HFFc6 (cell line): Measurements from ENCODE around the gene FBLN2. TPM values are rescaled to one million over a fixed set of nuclear protein-coding genes. Genes with fewer than 3 reads are reported as not detected.

Experiments
- DNase-seq: peaks from one replicate; pipeline ENCODE4 v3.0.0-alpha.2; 2018
- H3K27ac Mint-ChIP-seq: 2 replicates; pipeline ENCODE4 v1.8.0; 2020; ENCODE audit warnings: mild to moderate bottlenecking, mixed read lengths
- H3K27me3 Mint-ChIP-seq: 2 replicates; pipeline ENCODE4 v1.8.0; 2021; ENCODE audit warnings: mild to moderate bottlenecking, moderate library complexity, mixed read lengths; ENCODE audit not compliant: insufficient read depth
- H3K36me3 Mint-ChIP-seq: 2 replicates; pipeline ENCODE4 v1.8.0; 2021; ENCODE audit warnings: low read depth, mixed read lengths
- H3K4me1 Mint-ChIP-seq: 2 replicates; pipeline ENCODE4 v1.8.0; 2020; ENCODE audit warnings: low read depth, mixed read lengths
- H3K4me3 Mint-ChIP-seq: 2 replicates; pipeline ENCODE4 v1.8.0; 2020; ENCODE audit warnings: mild to moderate bottlenecking, moderate library complexity, mixed read lengths
- H3K9me3 Mint-ChIP-seq: 2 replicates; pipeline ENCODE4 v1.8.0; 2020; ENCODE audit warnings: mild to moderate bottlenecking, mixed read lengths
- CTCF ChIP-seq: fragments of 200-600 bp; sonication (generic); IDR thresholded peaks from 2 replicates; pipeline ENCODE4 v1.5.0; 2021; ENCODE audit warnings: antibody characterized with exemption, mild to moderate bottlenecking
- total RNA-seq, 6 experiments: library from RNA; stranded (reverse); fragmentation: NEBNext Ultra II Directional; extraction: Animal tissue kit (Norgen Biotek cat#: 25700); gene quantifications; 2 replicates in 1 of 6; 3 replicates in 5 of 6; pipeline ENCODE4 v1.2.3, GENCODE V29; 2021

The FBLN2 gene
- total RNA-seq, 6 experiments from 2014 or later = 55.7 to 84.5 (median 69.4) TPM

GRCh38 chr3:13597661-13598060, 48.7 kb downstream of the FBLN2 start:
- Mint-ChIP-seq H3K9me3 (no peaks in the 10 kb centered on the region), H3K36me3 (no peaks in the 10 kb centered on the region), H3K27me3 (no peaks in the 10 kb centered on the region), H3K4me3 (no peak overlapping the region), H3K4me1 (peaks cover 31% of the 10 kb centered on the region), H3K27ac (no peak overlapping the region)
- DNase-seq = no peak
- TF ChIP-seq CTCF = no peak

- DNase-seq = no peak
- no peak for TF ChIP-seq CTCF
- H3K9me3 Mint-ChIP-seq = no peaks in the 10 kb centered on the region
- H3K36me3 Mint-ChIP-seq = no peaks in the 10 kb centered on the region
- H3K27me3 Mint-ChIP-seq = no peaks in the 10 kb centered on the region
- H3K4me3 Mint-ChIP-seq = no peak overlapping the region
- no peak overlapping the region for H3K27ac Mint-ChIP-seq
- peaks cover 31% of the 10 kb centered on the region for H3K4me1 Mint-ChIP-seq
These were observed 49.3 kb downstream of the FBLN2 start for GRCh38 chr3:13598201-13598600.

- H3K27ac Mint-ChIP-seq = peak overlapping the region; percentile 61
- H3K36me3 Mint-ChIP-seq = no peaks in the 10 kb centered on the region
- no peak for DNase-seq
- no peak for TF ChIP-seq CTCF
- no peak overlapping the region for H3K4me3 Mint-ChIP-seq
- H3K9me3 Mint-ChIP-seq = no peaks in the 10 kb centered on the region
- H3K4me1 Mint-ChIP-seq = peaks cover 31% of the 10 kb centered on the region
- H3K27me3 Mint-ChIP-seq = no peaks in the 10 kb centered on the region
These were observed 50.3 kb downstream of the FBLN2 start for GRCh38 chr3:13598926-13599886.

- Mint-ChIP-seq H3K4me3 (no peak overlapping the region; the same call in 1 of the 2 replicates), H3K36me3 (no peaks in the 10 kb centered on the region), H3K9me3 (no peaks in the 10 kb centered on the region), H3K27me3 (no peaks in the 10 kb centered on the region), H3K4me1 (peaks cover 31% of the 10 kb centered on the region), H3K27ac (peak overlapping the region; percentile 36; the same call in 1 of the 2 replicates)
- TF ChIP-seq CTCF = no peak
- no peak for DNase-seq
These were observed 51.0 kb downstream of the FBLN2 start for GRCh38 chr3:13599887-13600450.

GRCh38 chr3:13600950-13601691, 52.2 kb downstream of the FBLN2 start:
- peak; percentile 52 for DNase-seq
- no peak for TF ChIP-seq CTCF
- peak overlapping the region; percentile 70; the same call in 1 of the 2 replicates for H3K27ac Mint-ChIP-seq
- no peaks in the 10 kb centered on the region for H3K36me3 Mint-ChIP-seq
- peaks cover 31% of the 10 kb centered on the region for H3K4me1 Mint-ChIP-seq
- H3K9me3 Mint-ChIP-seq = no peaks in the 10 kb centered on the region
- H3K4me3 Mint-ChIP-seq = no peak overlapping the region
- H3K27me3 Mint-ChIP-seq = no peaks in the 10 kb centered on the region
